Measurements from ENCODE around the gene ARHGAP6.

The ARHGAP6 gene

GRCh38 chrX:11309220-11309619 lies 356.5 kb downstream of the ARHGAP6 start:
- H3K4me3 ChIP-seq (replicated peaks; ENCODE audit: insufficient read depth, low read length) = no peak overlapping the region
- no peak for DNase-seq (ENCODE audit: low read depth in 1 of 2, low spot score in 1 of 2)
- TF ChIP-seq POLR2AphosphoS5 (IDR thresholded peaks at IDR 0.05; ENCODE audit: low read depth) (no peak), SPI1 (IDR thresholded peaks at IDR 0.05; ENCODE audit: borderline replicate concordance, low read depth) (no peak), GABPA (IDR thresholded peaks at IDR 0.05; ENCODE audit: low read depth) (no peak), CTCF (IDR thresholded peaks at IDR 0.05; ENCODE audit: insufficient read depth, low read length) (no peak), REST (IDR thresholded peaks at IDR 0.05; ENCODE audit: insufficient replicate concordance, low read depth) (no peak)
- peaks cover 3% of the 10 kb centered on the region for H3K27me3 ChIP-seq (ENCODE audit: insufficient read depth, poor library complexity, severe bottlenecking)
- no peak overlapping the region for H3K27ac ChIP-seq (replicated peaks)

- no peak overlapping the region for H3K27ac ChIP-seq (replicated peaks)
- no peak for TF ChIP-seq POLR2AphosphoS5 (IDR thresholded peaks at IDR 0.05; ENCODE audit: low read depth)
- TF ChIP-seq SPI1 (IDR thresholded peaks at IDR 0.05; ENCODE audit: borderline replicate concordance, low read depth) = no peak
- no peak for TF ChIP-seq GABPA (IDR thresholded peaks at IDR 0.05; ENCODE audit: low read depth)
- no peak for TF ChIP-seq REST (IDR thresholded peaks at IDR 0.05; ENCODE audit: insufficient replicate concordance, low read depth)
- no peak for TF ChIP-seq CTCF (IDR thresholded peaks at IDR 0.05; ENCODE audit: insufficient read depth, low read length)
- DNase-seq (ENCODE audit: low read depth in 1 of 2, low spot score in 1 of 2) = no peak
These were observed 360.1 kb downstream of the ARHGAP6 start for GRCh38 chrX:11305641-11306040.

GRCh38 chrX:11304829-11305228 lies 360.9 kb downstream of the ARHGAP6 start:
- peaks cover 3% of the 10 kb centered on the region for H3K27me3 ChIP-seq (ENCODE audit: insufficient read depth, poor library complexity, severe bottlenecking)
- H3K27ac ChIP-seq (replicated peaks) = no peak overlapping the region
- no peak overlapping the region for H3K4me3 ChIP-seq (replicated peaks; ENCODE audit: insufficient read depth, low read length)
- TF ChIP-seq REST (IDR thresholded peaks at IDR 0.05; ENCODE audit: insufficient replicate concordance, low read depth) (no peak), POLR2AphosphoS5 (IDR thresholded peaks at IDR 0.05; ENCODE audit: low read depth) (no peak), SPI1 (IDR thresholded peaks at IDR 0.05; ENCODE audit: borderline replicate concordance, low read depth) (no peak), GABPA (IDR thresholded peaks at IDR 0.05; ENCODE audit: low read depth) (no peak), CTCF (IDR thresholded peaks at IDR 0.05; ENCODE audit: insufficient read depth, low read length) (no peak)
- DNase-seq (ENCODE audit: low read depth in 1 of 2, low spot score in 1 of 2) = no peak

More at GRCh38 chrX:11305641-11306040, 360.1 kb downstream of the ARHGAP6 start:
- Histone ChIP-seq H3K4me3 (replicated peaks; ENCODE audit: insufficient read depth, low read length) (no peak overlapping the region), H3K27me3 (ENCODE audit: insufficient read depth, poor library complexity, severe bottlenecking) (peaks cover 3% of the 10 kb centered on the region)

Measured in HL-60 (cell line).